Effector CD8-positive, alpha-beta T cell (primary cell): Measurements from ENCODE around the gene DNAJB8.

Source experiments
- DNase-seq: peaks from one replicate; lab custom pipeline; 2025; lab: John Stamatoyannopoulos, UW

Gene DNAJB8

DNA sequence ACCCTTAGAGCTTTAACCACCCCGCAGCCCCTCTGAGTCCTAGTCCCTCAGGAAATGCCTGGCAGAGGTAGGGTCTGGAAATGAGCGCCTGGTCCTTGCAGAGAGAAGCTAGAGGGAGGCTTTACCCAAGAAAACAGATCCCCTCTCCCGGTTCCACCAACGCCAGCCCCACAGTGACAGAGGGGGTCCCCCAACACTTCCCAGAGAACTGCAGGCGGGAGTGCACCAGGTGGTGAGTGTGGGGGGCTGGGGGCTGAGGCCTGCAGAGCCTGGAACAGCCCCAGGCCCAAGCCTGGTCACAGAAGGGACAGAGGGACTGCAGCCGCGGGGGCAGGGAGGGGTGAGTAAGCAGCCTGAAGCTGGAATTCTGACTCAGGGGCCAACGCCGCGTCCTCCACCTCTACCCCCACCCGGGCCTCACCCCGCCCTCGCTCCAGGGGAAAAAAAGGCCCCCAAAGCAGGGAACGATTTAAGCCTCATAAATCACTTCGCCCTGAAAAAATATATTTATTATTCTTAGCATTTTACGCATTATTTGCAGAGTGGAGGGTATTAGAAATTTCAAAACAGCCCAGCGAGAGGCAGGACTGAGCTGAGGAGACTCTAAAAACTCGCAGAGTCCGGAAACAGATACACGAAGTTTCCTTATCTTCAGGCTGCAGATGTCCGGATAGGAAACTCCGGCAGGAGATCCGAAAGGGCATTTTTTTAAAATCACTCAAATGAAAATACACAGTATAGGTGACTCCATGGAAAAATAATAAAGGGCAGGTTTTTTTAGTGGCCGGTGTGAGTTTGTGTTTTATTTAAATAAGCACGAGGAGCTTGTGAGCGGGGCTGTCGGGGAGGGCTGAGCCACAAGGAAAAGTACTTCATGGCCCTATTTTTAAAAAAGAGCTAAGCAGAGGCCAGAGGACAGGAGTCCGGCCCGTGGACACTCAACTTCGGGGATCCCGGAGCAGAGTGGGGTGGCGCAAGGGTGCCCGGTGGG is 16.3 kb upstream of the DNAJB8 start:
- no peak for DNase-seq

DNA sequence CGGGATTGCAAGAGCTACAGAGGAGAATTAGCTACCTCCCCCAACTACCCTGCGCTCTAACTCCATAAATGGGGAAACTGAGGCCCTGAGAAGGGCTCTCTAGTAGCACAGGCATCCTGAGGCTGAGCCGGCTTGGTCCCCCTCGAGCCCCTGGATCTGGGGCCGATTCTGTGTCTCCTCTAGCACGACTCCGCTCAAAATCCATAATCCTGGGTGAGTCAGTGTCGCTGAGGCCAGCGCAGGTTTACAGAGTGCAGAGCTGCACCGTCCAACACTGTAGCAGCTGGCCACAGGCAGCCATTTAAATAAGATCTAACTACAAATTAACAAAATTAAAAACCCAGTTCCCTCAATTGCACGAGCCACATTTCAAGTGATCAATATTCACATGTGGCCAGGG is 15.5 kb upstream of the DNAJB8 start:
- DNase-seq: no peak

DNA sequence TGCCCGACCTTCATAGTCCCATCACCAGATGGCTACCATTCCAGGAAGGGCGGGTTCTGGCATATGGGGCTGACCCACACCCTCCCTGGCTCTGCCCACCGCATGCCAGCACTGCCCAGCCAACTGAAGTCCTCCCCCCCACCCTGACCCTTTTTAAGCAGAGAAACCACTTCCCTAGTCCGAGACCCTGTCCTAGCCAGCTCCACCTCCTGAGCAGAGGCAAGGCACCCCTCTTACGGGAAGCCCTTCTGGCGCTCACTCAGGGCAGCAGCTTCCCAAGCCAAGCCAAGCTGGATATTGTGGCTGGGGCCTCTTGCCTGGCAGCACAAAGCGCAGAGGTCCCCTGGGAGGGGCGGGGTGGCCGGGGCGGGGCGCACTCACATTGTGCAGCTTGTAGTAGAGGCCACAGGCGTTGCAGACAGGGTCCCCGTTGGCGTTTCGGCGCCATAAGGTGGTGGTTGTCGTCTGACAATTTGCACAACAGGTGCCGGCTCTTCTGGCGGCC is 14.8 kb upstream of the DNAJB8 start:
- DNase-seq: no peak

DNA sequence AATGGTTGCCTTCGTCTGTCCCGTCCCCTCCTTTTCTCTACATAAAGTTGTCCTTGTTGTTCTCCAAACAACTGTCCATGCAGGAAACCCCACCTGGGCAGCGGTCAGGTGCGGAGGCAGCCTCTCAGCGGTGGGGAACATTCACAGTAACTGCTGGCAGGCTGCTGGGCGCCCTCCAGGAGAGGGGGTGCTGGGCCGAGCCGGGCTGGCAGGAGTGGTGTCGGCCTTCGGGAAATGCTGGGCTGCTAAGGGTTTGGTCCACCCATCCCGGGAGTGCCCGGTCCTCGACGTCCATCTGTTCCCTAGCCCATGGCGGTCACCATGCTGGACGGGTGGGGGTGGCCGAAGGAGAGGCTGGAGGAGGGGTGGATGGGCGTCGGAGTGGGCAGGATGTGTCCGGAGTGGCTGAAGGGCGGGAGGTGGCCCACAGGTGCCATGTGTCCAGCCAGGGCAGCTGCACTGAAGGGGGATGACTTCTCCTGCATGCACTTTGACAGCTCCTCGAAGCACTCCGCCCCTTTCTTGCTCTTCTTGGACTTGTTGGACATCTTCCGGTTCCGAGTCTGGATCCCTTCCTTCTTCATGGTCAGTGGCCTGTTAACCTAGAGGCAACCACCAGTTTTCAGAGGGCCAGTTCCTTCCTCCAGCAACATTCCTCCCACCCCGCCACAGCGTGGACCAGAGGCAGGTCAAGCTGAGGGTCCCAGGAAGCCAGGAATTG is 14.2 kb upstream of the DNAJB8 start:
- DNase-seq: no peak

DNA sequence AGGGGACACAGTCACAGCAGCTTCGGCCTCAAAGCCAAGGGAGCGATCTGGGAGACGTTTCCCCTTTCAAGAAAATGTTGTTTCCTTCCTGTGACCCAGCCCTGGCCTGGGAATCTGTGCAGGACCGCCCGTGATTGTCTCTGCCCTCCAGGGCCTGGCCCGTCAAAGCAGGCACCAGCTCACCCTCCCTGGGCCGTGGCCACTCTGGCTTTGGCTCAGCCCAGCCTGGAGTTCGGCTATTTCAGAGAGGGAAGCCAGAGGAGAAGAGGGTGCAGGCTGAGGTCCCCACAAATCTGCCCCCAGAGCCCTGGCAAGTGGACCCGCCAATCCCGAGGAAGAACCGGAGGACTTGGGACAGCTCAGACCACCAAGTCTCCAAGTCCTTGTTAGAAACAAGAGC is 13.6 kb upstream of the DNAJB8 start:
- no peak for DNase-seq

DNA sequence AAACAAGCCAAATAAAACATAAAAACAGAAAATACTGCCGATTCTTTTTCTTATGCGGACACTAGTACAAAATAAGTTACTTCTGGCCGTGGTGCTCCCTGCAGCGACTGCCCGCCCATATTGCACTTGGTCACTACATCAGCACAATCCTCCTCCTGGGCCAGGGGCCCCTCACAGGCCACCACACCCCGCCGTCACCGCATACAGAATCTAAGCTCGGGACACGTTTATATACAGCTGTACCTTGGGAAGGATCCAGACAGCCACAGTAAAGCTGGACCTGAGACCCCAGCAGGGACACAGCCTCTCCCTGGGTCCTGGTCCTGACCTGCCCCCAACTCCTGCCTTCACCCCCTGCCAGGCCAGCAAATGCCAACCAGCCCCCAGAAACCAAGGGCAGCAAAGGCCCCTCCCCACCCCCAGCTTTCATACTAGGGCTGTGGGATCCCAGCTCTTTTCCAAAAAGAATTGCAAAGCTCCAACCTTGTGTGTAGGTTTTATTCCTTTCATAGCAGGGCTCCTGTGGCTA is 12.9 kb upstream of the DNAJB8 start:
- DNase-seq: no peak

DNA sequence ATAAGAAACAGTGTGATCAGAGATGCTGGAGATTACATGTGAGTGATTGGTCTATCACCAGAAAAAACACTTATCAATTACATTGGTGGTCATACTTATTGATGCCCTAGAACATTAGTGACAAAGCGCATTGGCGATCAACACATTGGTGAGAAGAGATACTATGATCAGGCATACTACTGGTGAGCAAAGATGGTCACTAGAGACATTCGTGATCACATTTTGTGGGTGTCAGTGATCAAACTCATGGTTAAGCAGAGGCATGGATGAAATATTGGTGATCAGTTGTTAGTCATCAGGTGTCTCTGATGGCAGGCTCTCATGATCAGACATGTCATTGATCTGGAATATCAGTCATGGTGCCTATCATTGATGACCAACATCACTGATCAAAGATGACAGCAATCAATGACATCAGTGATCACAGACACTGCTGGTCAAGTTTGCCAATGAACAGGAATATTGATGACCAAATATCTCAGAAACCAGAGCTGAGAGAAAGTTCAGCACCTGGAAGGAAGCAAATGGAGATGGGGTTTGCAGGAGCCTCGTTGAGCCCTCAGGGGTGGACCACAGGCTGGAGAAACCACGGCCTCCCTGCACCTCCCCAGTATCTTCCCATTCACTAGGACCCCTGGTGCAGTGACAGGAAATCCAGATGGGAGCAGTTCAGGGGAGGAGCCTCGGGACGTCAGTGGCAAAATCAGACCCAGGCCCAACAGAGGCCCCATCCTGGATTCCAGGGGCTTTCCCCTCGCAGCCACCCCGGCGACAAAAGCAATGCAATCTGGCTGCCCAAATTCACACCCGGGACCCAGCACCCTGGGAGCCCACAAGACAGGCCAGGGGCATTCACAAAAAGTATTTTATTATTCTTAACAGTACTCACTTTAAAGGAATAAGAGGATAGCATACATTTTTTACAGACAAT is 12.2 kb upstream of the DNAJB8 start:
- DNase-seq: no peak

DNA sequence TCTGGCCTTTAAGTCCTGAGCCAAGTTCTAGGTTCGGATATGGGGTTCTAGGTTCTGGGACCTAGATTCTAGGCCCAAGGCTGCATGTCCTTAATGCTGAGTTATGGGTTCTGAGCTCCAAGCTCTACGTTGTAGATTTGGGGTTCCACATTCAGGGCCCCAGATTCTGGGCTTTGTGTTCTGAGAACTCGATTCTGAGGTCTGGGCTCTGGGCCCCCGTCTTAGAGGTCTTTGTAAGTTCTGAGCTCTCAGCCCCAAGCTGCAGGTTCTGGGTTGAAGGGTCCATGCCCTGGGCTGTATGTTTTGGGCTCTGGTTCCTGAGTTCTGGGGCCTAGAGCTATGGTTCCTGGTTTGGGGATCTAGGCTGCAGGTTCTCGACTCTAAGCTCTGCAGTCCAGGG is 10.0 kb upstream of the DNAJB8 start:
- DNase-seq: no peak

DNA sequence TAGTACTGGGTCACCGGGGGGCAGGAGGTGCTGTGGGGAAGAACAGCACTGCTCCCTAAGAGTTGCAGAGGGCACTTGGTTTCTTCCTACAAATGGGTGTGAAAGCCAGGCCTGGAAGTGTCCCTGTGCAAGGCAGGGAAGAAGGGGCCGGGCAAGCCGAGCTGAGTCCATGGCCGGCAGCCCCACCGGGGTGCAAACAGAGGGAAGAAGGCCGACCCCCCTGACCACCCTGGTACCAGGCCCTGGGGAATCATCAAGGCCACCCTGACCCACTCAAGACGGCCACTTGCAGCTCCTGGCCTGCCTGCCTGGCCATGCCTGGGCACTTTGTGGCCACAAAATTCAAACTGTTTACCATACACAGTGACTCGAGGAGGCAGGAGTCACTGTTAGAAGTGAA is 8.7 kb upstream of the DNAJB8 start:
- no peak for DNase-seq

DNA sequence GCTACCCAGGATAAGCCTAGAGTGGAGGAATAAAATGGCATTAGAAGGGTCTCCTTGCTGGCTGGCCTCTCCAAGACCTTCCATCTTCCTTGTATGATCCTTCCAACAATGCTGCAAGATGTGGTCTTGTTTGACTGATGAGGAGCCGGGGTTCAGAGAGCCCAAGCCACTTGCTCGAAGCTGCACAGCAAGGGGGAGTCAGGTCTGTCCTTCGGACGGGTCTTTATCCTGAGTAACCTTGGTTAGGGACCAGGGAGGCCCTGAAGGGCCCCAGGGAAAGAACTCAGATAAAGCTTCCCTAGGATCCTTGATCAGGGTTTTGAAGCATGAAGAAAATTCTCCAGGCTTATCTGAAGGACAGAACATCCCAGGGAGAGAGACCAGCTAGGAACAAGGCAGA is 7.0 kb upstream of the DNAJB8 start:
- no peak for DNase-seq

DNA sequence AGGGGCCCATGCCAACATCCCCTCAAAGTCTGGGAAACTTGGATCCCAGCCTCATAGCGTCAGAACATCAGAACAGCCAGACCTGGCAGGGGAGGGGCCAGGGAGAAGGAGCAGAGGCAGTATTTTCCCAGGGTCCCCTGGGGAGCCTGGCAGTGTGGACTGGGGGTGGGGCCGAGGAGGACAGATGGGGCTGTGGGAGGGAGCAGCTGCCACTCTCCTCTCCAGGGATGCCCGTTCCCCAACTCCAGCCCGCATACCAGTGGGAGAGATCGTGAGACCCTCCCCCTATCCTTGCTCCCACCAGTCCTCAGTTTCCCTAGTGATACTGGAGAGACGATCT is 6.5 kb upstream of the DNAJB8 start:
- no peak for DNase-seq

DNA sequence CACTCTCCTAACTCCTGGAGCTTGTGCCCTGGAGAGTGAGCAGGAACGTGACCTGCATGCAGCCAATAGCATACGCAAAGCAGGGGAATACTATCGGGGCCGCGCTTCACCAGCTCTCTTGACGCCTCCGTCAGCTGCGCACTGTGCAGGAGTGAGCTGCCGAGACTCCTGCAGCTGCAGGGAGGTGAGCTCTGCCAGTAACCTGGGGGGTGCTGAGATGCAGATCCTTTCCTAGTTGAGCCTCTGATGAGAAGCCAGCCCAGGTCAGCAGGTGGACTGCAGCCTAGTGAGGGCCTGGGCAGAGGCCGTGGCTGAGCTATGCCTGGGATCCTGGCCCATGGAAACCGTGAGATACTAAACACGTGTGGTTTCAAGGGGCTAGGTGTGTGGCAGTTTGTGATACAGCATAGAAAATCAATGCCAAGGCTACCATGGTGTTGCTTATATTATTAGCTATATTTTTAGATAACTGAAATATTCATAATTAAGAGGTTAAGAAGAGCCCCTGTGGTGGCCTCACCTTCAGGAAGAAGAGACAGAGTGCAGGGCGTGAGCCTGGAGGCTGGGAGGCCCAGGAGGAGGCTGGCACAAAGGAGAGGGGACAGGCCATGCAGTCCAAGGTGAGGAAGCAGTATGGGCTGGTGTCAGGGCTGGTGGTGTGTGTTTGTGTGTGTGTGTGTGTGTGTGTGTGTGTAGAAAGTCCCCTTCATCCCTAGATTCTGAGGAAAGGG is 5.9 kb upstream of the DNAJB8 start:
- no peak for DNase-seq

DNA sequence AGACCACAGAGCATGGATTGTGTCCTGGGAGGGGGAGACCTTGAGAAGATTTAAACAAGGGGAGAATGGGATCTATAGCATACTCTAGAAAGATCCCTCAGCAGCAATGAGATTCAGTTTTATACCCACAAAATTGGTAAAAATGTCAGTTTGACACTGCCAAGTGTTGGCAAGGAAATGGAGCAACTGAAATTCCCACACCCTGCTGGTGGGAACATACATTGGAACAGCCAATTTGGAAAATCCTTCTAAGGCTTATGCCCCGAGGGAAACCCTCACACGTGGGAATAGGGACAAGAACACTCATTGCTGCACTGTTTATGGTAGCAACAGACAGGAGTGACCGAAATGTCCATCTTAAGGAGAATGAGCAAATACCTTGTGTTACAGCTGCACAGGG is 5.0 kb upstream of the DNAJB8 start:
- no peak for DNase-seq

DNA sequence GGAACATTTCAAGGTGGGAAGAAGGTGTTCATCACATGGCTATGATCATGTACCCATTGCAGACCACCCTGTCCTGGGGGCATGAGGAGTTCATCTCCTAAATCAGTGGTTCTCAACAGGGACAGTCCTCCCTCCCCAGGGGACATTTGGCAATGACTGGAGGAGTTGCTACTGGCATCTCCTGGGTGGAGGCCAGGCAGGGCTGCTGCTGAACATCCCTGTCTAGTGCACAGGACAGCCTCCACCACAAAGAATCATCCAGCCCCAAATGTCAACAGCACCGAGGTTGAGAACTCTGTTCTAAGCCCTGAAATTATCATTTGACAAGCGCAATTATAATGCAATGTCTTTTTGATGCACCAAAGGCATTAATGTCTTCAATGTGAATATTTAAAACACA is 4.4 kb upstream of the DNAJB8 start:
- no peak for DNase-seq

DNA sequence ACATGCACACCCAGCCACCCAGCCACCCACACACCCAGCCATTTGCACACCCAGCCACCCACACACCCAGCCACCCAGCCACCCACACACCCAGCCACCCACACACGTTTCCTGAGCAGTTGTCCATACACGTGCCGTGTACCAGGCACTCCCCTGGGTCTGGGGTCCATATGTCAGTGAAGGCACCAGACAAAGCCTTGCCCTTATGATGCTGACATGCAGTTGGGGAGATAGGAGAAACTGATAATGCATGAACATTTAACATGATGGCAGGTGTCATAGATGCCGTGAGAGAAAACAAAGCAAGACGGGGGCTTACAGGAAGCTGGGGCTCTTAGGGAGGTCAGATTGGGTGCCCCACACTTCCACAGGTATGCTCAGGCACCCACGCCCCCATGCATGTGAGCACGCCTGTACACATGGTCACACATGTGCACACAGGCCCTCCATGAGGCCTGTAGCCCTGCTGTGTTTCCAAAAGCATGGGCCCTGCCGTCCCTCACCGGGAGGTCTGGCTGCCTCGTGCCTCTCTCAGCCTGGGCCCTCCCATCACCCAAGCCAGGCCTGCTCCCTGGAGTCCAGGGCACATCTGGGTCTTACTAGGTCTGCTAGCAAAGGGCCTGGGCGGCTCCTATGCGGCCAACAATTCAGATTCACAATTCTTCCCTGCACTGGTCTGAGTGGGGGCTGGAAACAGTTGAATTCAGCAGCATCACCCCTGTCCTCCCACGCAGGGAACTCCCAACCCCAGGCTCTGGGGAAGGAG is 3.6 kb upstream of the DNAJB8 start:
- no peak for DNase-seq

DNA sequence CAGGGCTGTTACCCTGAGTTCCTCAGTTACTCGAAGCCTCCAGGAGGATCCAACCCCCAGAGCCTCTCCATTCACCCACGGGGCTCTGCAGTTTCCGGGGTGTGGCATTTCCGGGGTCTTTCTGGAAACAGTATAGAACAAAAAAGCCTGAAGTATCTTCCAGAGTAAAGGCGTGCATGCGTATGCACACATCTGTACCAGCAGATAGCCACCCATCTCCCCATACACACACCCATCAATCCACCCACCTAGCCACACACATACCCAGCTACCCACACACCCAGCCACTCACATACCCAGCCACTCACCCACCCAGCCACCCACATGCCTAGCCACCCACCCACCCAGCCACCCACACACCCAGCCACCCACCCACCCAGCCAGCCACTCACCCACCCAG is 2.9 kb upstream of the DNAJB8 start:
- DNase-seq: no peak

DNA sequence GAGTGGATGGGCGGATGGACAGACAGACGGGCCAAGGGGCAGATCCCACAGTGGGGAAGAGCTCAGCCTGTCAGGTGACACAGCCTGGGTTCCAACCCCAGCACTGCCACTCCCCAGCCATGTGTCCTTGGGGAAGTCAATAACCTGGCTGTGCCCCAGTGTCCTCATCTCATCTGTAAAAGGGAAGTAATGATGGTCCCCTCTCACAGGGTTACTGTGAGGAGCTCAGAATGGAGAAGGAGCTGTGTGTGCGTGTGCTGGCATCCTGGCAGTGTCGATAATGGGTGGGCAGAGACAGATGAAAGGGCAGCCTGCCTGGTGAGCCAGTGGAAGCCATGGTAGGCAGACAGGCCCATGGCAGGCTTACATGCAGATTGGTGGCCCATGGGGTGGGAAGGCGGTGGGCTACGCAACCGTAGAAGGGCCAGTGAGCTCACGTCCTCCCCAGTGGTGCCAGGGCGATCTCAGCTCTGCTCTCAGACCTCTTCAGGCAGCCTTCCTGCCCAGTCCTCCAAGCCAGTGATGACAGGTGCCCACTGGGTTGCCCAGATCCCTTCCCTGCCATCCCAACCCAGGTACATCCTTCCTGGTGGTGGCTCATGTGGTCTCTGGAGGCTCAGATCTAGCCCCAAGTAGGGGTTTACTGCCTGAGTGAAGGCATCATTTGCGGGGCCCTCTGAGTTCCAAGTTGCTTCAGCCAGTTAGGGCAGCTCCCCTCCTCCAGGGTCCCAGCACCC is 2.3 kb upstream of the DNAJB8 start:
- no peak for DNase-seq

DNA sequence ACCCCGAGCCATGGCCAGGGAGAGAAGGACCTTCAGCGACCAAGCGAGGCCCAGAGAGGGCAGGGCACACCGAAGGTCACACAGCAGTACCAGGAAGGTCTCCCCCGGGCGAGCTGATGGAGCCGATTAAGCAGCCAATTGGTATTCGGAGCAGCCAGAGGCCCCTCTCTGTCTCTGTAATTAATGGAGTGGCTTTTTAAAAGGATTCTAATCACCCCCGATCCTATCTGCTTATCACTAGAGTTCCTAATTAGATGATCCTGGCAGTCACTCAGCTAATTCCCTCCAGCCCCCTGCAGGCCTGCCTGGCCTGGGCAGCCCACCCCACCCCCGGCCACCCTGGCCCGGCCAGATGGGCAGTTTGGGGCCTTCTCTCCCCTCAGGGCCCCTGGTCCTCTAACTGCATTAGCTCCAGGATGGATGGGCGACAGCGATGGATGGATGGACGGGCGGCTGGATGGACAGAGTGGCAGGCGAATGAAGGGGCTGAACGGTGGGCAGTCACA is 1.6 kb upstream of the DNAJB8 start:
- DNase-seq: no peak

DNA sequence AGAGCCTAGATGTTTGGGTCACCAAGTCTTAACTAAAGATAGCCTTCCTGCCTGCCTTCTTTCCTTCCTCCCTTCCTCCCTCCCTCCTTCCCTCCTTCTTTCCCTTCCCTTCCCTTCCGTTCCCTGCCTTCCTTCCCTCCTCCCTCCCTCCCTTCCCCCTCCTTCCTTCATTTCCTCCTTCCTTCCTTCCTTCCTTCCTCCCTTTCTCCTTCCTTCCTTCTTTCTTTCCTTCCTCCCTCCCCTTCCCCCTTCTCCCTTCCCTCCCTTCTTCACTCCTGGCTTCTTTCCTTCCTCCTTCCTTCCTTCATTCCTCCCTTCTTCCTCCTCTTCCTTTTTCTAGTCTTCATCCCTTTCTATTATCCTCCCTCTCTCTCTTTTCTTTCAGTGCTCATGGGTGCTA is 2.0 kb downstream of the DNAJB8 start:
- DNase-seq: no peak
